GM18520 (cell line): ENCODE data around the gene HIC1.

Experiments used
- ATAC-seq: cut with Tn5 transposase; IDR thresholded peaks from one replicate; pipeline ENCODE4 v1.9.1; 2021; ENCODE audit not compliant: unreplicated experiment

The HIC1 gene

GRCh38 chr17:2024572-2025219 is 30.2 kb upstream of the HIC1 start:
- no peak for ATAC-seq

GRCh38 chr17:2025220-2025621 is 29.7 kb upstream of the HIC1 start, which contains the start of gene RTN4RL1:
RTN4RL1 (minus strand) TSS chr17:2025334; CDS start chr17:2024865, 469 bp downstream.
- no peak for ATAC-seq

- ATAC-seq: no peak
These were observed 29.1 kb upstream of the HIC1 start for GRCh38 chr17:2025622-2026309.

GRCh38 chr17:2027528-2028233 is 27.2 kb upstream of the HIC1 start:
- no peak for ATAC-seq

- ATAC-seq: no peak
These were observed 26.7 kb upstream of the HIC1 start for GRCh38 chr17:2028234-2028614.

- no peak for ATAC-seq
These were observed 26.2 kb upstream of the HIC1 start for GRCh38 chr17:2028737-2029136.

GRCh38 chr17:2029911-2030778 is 24.8 kb upstream of the HIC1 start, which contains the start of gene DPH1:
DPH1 (plus strand) TSS chr17:2030153; CDS start chr17:2030170, 17 bp downstream.
- ATAC-seq: peak; percentile 70

- no peak for ATAC-seq
These were observed 24.1 kb upstream of the HIC1 start for GRCh38 chr17:2030779-2031163.

GRCh38 chr17:2033153-2033552 is 21.8 kb upstream of the HIC1 start:
- no peak for ATAC-seq

- ATAC-seq: no peak
These were observed 20.7 kb upstream of the HIC1 start for GRCh38 chr17:2034157-2034556.

GRCh38 chr17:2034806-2035540 is 19.9 kb upstream of the HIC1 start:
- ATAC-seq: no peak

- ATAC-seq: no peak
These were observed 19.1 kb upstream of the HIC1 start for GRCh38 chr17:2035541-2036488.

- no peak for ATAC-seq
These were observed 17.7 kb upstream of the HIC1 start for GRCh38 chr17:2037155-2037554.

GRCh38 chr17:2040219-2040827 is 14.6 kb upstream of the HIC1 start:
- no peak for ATAC-seq

GRCh38 chr17:2040942-2041560 is 13.9 kb upstream of the HIC1 start:
- no peak for ATAC-seq

GRCh38 chr17:2041561-2042389 is 13.1 kb upstream of the HIC1 start, which contains the start of gene OVCA2:
OVCA2 (plus strand) TSS chr17:2042022; CDS start chr17:2042048, 26 bp downstream.
- ATAC-seq: peak; percentile 93

GRCh38 chr17:2042390-2042847 is 12.5 kb upstream of the HIC1 start:
- no peak for ATAC-seq
